Keratinocyte (primary cell): ENCODE measurements around the gene SH2D4B.

Experiments
- EZH2 ChIP-seq: IDR thresholded peaks from one replicate; pipeline ENCODE4 v1.6.1; 2012; ENCODE audit warnings: inconsistent platforms, mild to moderate bottlenecking, low read length, moderate library complexity
- TF ChIP-seq, protein P1 (sequence below), 3 experiments: IDR thresholded peaks in 1 of 3; conservative IDR thresholded peaks in 1 of 3; optimal IDR thresholded peaks in 1 of 3; 2 replicates in 2 of 3; 3 replicates in 1 of 3; pipeline versions ENCODE3 to v1.5.1; 2011; ENCODE audit warnings: low read length in 3 of 3, mild to moderate bottlenecking in 3 of 3, moderate library complexity in 2 of 3, control low read depth in 1 of 3, inconsistent platforms in 1 of 3; ENCODE audit not compliant: insufficient read depth in 2 of 3; ENCODE audit errors: extremely low read depth in 1 of 3

DNA sequence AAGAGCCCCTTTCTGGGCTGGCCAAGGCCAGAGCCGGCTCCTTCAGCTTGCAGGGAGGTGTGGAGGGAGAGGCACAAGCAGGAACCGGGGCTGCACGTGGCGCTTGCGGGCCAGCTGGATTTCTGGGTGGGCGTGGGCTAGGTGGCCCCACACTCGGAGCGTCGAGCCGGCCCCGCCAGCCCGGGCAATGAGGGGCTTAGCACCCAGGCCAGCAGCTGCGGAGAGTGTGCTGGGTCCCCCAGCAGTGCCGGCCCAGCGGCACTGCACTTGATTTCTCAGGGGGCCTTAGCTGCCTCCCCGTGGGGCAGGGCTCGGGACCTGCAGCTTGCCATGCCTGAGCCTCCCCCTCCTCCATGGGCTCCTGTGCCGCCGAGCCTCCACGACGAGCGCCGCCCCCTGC lies 48.1 kb downstream of the SH2D4B start:
- TF ChIP-seq, protein P1, sequence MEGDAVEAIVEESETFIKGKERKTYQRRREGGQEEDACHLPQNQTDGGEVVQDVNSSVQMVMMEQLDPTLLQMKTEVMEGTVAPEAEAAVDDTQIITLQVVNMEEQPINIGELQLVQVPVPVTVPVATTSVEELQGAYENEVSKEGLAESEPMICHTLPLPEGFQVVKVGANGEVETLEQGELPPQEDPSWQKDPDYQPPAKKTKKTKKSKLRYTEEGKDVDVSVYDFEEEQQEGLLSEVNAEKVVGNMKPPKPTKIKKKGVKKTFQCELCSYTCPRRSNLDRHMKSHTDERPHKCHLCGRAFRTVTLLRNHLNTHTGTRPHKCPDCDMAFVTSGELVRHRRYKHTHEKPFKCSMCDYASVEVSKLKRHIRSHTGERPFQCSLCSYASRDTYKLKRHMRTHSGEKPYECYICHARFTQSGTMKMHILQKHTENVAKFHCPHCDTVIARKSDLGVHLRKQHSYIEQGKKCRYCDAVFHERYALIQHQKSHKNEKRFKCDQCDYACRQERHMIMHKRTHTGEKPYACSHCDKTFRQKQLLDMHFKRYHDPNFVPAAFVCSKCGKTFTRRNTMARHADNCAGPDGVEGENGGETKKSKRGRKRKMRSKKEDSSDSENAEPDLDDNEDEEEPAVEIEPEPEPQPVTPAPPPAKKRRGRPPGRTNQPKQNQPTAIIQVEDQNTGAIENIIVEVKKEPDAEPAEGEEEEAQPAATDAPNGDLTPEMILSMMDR (optimal IDR thresholded peaks at IDR 0.05 in 1 of 3, IDR thresholded peaks at IDR 0.05 in 1 of 3, conservative IDR thresholded peaks at IDR 0.05 in 1 of 3; ENCODE audit: extremely low read depth in 1 of 3, insufficient read depth in 2 of 3, low read length in 3 of 3): no peak
- TF ChIP-seq EZH2: no peak
